DOHH2 (cell line): ENCODE data around the gene AMZ1.

Source experiments
- H3F3A ChIP-seq: fragments of 200-600 bp; sonication (generic), shearing (Covaris generic); 2 replicates; pipeline ENCODE4 v1.6.0; 2016; ENCODE audit warnings: antibody characterized with exemption, mild to moderate bottlenecking; ENCODE audit not compliant: control insufficient read depth, insufficient read depth
- H3K27ac ChIP-seq: fragments of 200-600 bp; sonication (generic); 2 replicates; pipeline ENCODE4 v1.5.1; 2014; ENCODE audit warnings: low read depth, mild to moderate bottlenecking, low read length, moderate library complexity
- H3K27me3 ChIP-seq: fragments of 200-600 bp; sonication (generic); 2 replicates; pipeline ENCODE4 v1.6.1; 2014; ENCODE audit warnings: mild to moderate bottlenecking, low read length, mixed read lengths; ENCODE audit not compliant: control insufficient read depth
- H3K36me3 ChIP-seq: fragments of 200-600 bp; sonication (generic); 2 replicates; pipeline ENCODE4 v1.6.1; 2014; ENCODE audit warnings: mild to moderate bottlenecking, low read length, moderate library complexity, mixed read lengths; ENCODE audit not compliant: control insufficient read depth
- H3K4me1 ChIP-seq: fragments of 200-600 bp; sonication (generic); 2 replicates; pipeline ENCODE4 v1.6.1; 2014; ENCODE audit warnings: mild to moderate bottlenecking, low read length, mixed read lengths; ENCODE audit not compliant: control insufficient read depth
- H3K4me2 ChIP-seq: fragments of 200-600 bp; sonication (generic); 2 replicates; pipeline ENCODE4 v1.6.0; 2014; ENCODE audit warnings: mild to moderate bottlenecking, low read length, moderate library complexity
- H3K4me3 ChIP-seq: fragments of 200-600 bp; sonication (generic); 2 replicates; pipeline ENCODE4 v1.5.1; 2014; ENCODE audit warnings: mild to moderate bottlenecking, low read length, mixed read lengths
- H3K79me2 ChIP-seq: fragments of 200-600 bp; sonication (generic); 2 replicates; pipeline ENCODE4 v1.6.1; 2014; ENCODE audit warnings: mild to moderate bottlenecking, low read length, mixed read lengths; ENCODE audit not compliant: control insufficient read depth
- H3K9me2 ChIP-seq: fragments of 200-600 bp; sonication (generic); replicated peaks from 2 replicates; pipeline ENCODE4 v1.6.1; 2014; ENCODE audit warnings: mild to moderate bottlenecking, low read length, mixed read lengths; ENCODE audit not compliant: control insufficient read depth
- H3K9me3 ChIP-seq: fragments of 200-600 bp; sonication (generic); 2 replicates; pipeline ENCODE4 v1.6.1; 2014; ENCODE audit warnings: antibody characterized with exemption, low read length, mixed read lengths; ENCODE audit not compliant: control insufficient read depth, insufficient read depth
- H4K20me1 ChIP-seq: fragments of 200-600 bp; sonication (generic); 2 replicates; pipeline ENCODE4 v1.6.0; 2014; ENCODE audit warnings: low read depth, mild to moderate bottlenecking, antibody characterized with exemption, low read length, moderate library complexity; ENCODE audit not compliant: control insufficient read depth, insufficient read depth
- CTCF ChIP-seq: fragments of 200-600 bp; sonication (generic); IDR thresholded peaks from one replicate; pipeline ENCODE4 v1.5.1; 2014; ENCODE audit warnings: antibody characterized with exemption, mild to moderate bottlenecking, low read depth, low read length; ENCODE audit not compliant: poor library complexity, severe bottlenecking
- EZH2phosphoT487 ChIP-seq: fragments of 200-600 bp; sonication (generic); IDR thresholded peaks from 2 replicates; pipeline ENCODE4 v1.6.1; 2017; ENCODE audit warnings: borderline replicate concordance, mild to moderate bottlenecking, antibody characterized with exemption, low read length, moderate library complexity, mixed read lengths

AMZ1 gene

GRCh38 chr7:2706685-2707126, 18.7 kb downstream of the AMZ1 start:
- Histone ChIP-seq H3K36me3 (no peaks in the 10 kb centered on the region), H3K4me3 (no peak overlapping the region), H3K4me2 (no peak overlapping the region), H3K79me2 (no peaks in the 10 kb centered on the region), H3K9me3 (no peaks in the 10 kb centered on the region), H3K27ac (no peak overlapping the region), H4K20me1 (no peaks in the 10 kb centered on the region), H3K9me2 (no peaks in the 10 kb centered on the region), H3F3A (peaks cover 6% of the 10 kb centered on the region), H3K4me1 (peaks cover 30% of the 10 kb centered on the region), H3K27me3 (no peaks in the 10 kb centered on the region)
- no peak for TF ChIP-seq EZH2phosphoT487
- no peak for TF ChIP-seq CTCF

- Histone ChIP-seq H3K9me3 (no peaks in the 10 kb centered on the region), H3K4me3 (no peak overlapping the region), H3K27me3 (no peaks in the 10 kb centered on the region), H3K9me2 (no peaks in the 10 kb centered on the region), H3K27ac (no peak overlapping the region), H3K79me2 (no peaks in the 10 kb centered on the region), H3K4me2 (no peak overlapping the region), H3K36me3 (no peaks in the 10 kb centered on the region), H3K4me1 (peaks cover 34% of the 10 kb centered on the region), H3F3A (peaks cover 6% of the 10 kb centered on the region), H4K20me1 (no peaks in the 10 kb centered on the region)
- no peak for TF ChIP-seq CTCF
- no peak for TF ChIP-seq EZH2phosphoT487
These were observed 19.5 kb downstream of the AMZ1 start for GRCh38 chr7:2707481-2707880.

GRCh38 chr7:2708041-2708440, 20.0 kb downstream of the AMZ1 start:
- H3K9me3 ChIP-seq = no peaks in the 10 kb centered on the region
- H4K20me1 ChIP-seq = no peaks in the 10 kb centered on the region
- no peaks in the 10 kb centered on the region for H3K27me3 ChIP-seq
- H3K4me1 ChIP-seq = peaks cover 34% of the 10 kb centered on the region
- H3K4me2 ChIP-seq = no peak overlapping the region
- H3K27ac ChIP-seq = no peak overlapping the region
- H3K79me2 ChIP-seq = no peaks in the 10 kb centered on the region
- H3K36me3 ChIP-seq = no peaks in the 10 kb centered on the region
- TF ChIP-seq EZH2phosphoT487 = no peak
- no peak for TF ChIP-seq CTCF
- no peak overlapping the region for H3K4me3 ChIP-seq
- peaks cover 6% of the 10 kb centered on the region for H3F3A ChIP-seq
- no peaks in the 10 kb centered on the region for H3K9me2 ChIP-seq
